BJ (cell line): ENCODE results near the gene IL31RA. TPM values are rescaled to one million over a fixed set of nuclear protein-coding genes. Genes with fewer than 3 reads are reported as not detected.

Experiments used
- CTCF ChIA-PET: fragments of 350-600 bp; formaldehyde crosslinking; extraction: SDS; loops from one replicate; lab custom pipeline; 2021; ENCODE audit warnings: antibody characterized with exemption, inconsistent platforms; lab: Yijun Ruan, JAX
- POLR2A ChIA-PET: fragments of 300-600 bp; sonication (Branson Sonifier 250); formaldehyde crosslinking; extraction: SDS; loops from one replicate; lab custom pipeline; 2021; ENCODE audit warnings: antibody characterized with exemption; lab: Charles Lee
- DNase-seq: peaks from one replicate; pipeline ENCODE4 v3.0.0-alpha.2; 2011; ENCODE audit warnings: low read depth
- H3K27me3 ChIP-seq: 2 replicates; pipeline ENCODE4 v1.6.0; 2011; ENCODE audit warnings: low read length; ENCODE audit not compliant: control insufficient read depth, insufficient read depth
- H3K36me3 ChIP-seq: 2 replicates; pipeline ENCODE4 v1.5.1; 2011; ENCODE audit warnings: low read length; ENCODE audit not compliant: control insufficient read depth, insufficient read depth
- H3K4me3 ChIP-seq: 2 replicates; pipeline ENCODE4 v1.5.1; 2011; ENCODE audit warnings: low read depth, mild to moderate bottlenecking, control low read depth, low read length
- CTCF ChIP-seq: IDR thresholded peaks from 2 replicates; pipeline ENCODE4 v1.5.1; 2011; ENCODE audit warnings: low read depth, mild to moderate bottlenecking, control low read depth, inconsistent platforms, low read length, moderate library complexity; ENCODE audit not compliant: insufficient read depth
- polyA plus RNA-seq: library from polyadenylated mRNA; depleted of rRNA; stranded (reverse); fragments of >200 nt; gene quantifications from 2 replicates; pipeline ENCODE4 v1.2.3, GENCODE V29; 2011

IL31RA gene
- polyA plus RNA-seq, 1 experiment: not detected

GRCh38 chr5:55821731-55822512 lies 29.2 kb upstream of the IL31RA start:
- no peak for DNase-seq
- peak overlapping the region; percentile 9; the same call in 1 of the 2 replicates for H3K4me3 ChIP-seq
- POLR2A ChIA-PET: no interaction called here
- TF ChIP-seq CTCF: no peak
- CTCF ChIA-PET: no interaction called here
- H3K27me3 ChIP-seq: peaks cover 31% of the 10 kb centered on the region
- no peaks in the 10 kb centered on the region for H3K36me3 ChIP-seq

DNA sequence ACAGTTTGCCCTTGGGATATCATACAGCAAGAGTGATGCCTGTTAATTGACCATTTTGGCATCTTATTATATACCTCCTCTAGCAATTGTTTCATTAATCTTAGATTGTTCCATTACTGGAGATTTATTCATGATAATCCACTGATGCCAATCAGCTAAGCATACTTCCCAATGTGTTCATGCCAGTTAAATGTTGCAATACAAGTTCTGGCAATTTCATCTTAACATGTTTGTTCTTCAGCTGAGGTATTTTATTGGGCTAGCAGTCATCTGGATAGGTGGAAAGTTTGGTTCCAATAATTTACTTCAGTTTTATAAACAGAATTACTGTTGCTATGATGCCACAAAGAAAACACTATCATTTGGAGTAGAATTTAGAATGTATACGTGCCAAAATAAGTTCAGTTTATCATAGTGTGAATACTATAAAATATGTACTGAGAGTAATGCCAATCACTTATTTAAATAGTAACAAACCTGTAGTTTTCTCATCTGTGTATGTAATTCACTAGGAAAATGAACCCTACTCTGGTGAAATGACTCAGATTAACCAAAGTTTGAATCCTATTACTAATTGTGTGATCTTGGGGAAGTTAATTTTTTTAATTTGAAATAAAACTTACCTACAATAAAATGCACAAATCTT lies 27.9 kb upstream of the IL31RA start:
- no peak for TF ChIP-seq CTCF
- no peaks in the 10 kb centered on the region for H3K36me3 ChIP-seq
- H3K27me3 ChIP-seq: peaks cover 33% of the 10 kb centered on the region
- ChIA-PET CTCF (no interaction called here), POLR2A (no interaction called here)
- no peak overlapping the region for H3K4me3 ChIP-seq
- no peak for DNase-seq

DNA sequence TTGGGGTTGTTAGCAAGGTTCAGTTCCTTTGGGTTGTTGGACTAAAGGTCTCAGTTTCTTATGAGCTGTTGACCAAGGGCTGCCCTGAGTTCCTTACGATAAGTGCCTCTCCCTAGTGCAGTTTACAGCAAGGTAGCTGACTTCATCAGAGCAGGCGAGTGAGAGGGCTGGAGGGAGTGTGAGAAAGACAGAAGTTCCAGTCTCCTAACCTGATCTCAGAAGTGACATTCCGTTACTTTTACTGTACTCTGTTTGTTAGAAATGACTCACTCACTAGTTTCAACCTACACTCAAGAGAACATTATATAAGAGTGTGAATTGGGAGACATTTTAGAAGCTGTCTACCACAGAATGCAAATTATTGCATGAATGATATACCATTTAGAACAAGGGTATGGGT lies 21.2 kb upstream of the IL31RA start:
- CTCF ChIA-PET: no interaction called here
- H3K27me3 ChIP-seq: peaks cover 12% of the 10 kb centered on the region
- H3K36me3 ChIP-seq: no peaks in the 10 kb centered on the region
- H3K4me3 ChIP-seq: no peak overlapping the region
- no peak for DNase-seq
- POLR2A ChIA-PET: no interaction called here
- no peak for TF ChIP-seq CTCF

DNA sequence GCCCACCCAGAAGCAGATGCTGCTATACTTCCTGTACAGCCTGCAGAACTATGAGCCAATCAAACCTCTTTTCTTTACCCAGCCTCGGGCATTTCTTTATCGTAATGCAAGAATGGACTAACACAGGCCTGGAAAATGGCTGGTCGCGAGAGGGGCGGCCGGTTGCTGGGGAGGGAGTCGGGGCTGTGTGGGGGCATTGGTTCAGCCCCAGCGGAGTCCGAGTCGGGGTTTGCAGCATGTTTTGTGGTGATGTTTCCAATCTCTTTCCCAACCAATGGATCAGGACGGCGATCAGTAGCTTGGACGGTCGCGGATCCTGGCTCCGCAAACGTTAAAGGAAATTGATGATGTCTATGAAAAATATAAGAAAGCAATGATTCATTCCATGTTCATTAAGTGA lies 18.7 kb upstream of the IL31RA start:
- H3K36me3 ChIP-seq: no peaks in the 10 kb centered on the region
- H3K27me3 ChIP-seq: peaks cover 5% of the 10 kb centered on the region; the same call in 1 of the 2 replicates
- ChIA-PET CTCF (no interaction called here), POLR2A (no interaction called here)
- TF ChIP-seq CTCF: no peak
- no peak overlapping the region for H3K4me3 ChIP-seq
- DNase-seq: no peak

GRCh38 chr5:55836191-55836590 lies 15.0 kb upstream of the IL31RA start:
- Histone ChIP-seq H3K36me3 (no peaks in the 10 kb centered on the region), H3K4me3 (no peak overlapping the region), H3K27me3 (peaks cover 5% of the 10 kb centered on the region)
- TF ChIP-seq CTCF: no peak
- CTCF ChIA-PET: no interaction called here
- POLR2A ChIA-PET: no interaction called here
- DNase-seq: no peak
